K562 (cell line): ENCODE data around the gene TXNRD2. TPM values are rescaled to one million over a fixed set of nuclear protein-coding genes. Genes with fewer than 3 reads are reported as not detected.

Experiments
- CBX2 ChIP-seq: fragments of 200-600 bp; sonication (generic); IDR thresholded peaks from one replicate; pipeline ENCODE4 v1.6.1; 2012; ENCODE audit warnings: mild to moderate bottlenecking, low read length, inconsistent platforms; ENCODE audit not compliant: insufficient read depth, poor library complexity, severe bottlenecking
- CEBPB ChIP-seq: fragments of 450-650 bp; IDR thresholded peaks from 2 replicates; pipeline ENCODE4 v1.6.1; 2016; ENCODE audit warnings: missing genetic modification characterization, missing compliant biosample characterization
- EHMT2 ChIP-seq: fragments of 450-650 bp; IDR thresholded peaks from 2 replicates; pipeline ENCODE4 v1.6.1; 2018; ENCODE audit warnings: antibody characterized with exemption
- FOXA3 ChIP-seq, 2 experiments: fragments of 450-650 bp in 1 of 2; sonication (generic) in 1 of 2; formaldehyde crosslinking; IDR thresholded peaks in 1 of 2; conservative IDR thresholded peaks in 1 of 2; 2 replicates each; pipeline versions ENCODE4 v1.4.0 to v1.8.0; 2020 to 2022; ENCODE audit warnings: mild to moderate bottlenecking in 2 of 2, missing genetic modification reagents in 1 of 2
- IFI16 ChIP-seq: fragments of 250-450 bp; sonication (Bioruptor Pico); IDR thresholded peaks from 2 replicates; pipeline ENCODE4 v2.1.2; 2022; ENCODE audit warnings: mild to moderate bottlenecking, inconsistent platforms
- KAT8 ChIP-seq: fragments of 450-650 bp; IDR thresholded peaks from 2 replicates; pipeline ENCODE4 v1.6.1; 2016; ENCODE audit warnings: low read depth, mild to moderate bottlenecking
- MCM3 ChIP-seq: fragments of 450-650 bp; IDR thresholded peaks from 2 replicates; pipeline ENCODE4 v1.6.1; 2016
- MYC ChIP-seq, 2 experiments: fragments of 250-450 bp in 1 of 2; sonication (Bioruptor Pico) in 1 of 2; IDR thresholded peaks; 2 replicates each; pipeline versions ENCODE4 v1.5.1 to v1.6.1; 2012 to 2021; ENCODE audit warnings: low read depth in 2 of 2, borderline replicate concordance in 1 of 2, improper control_type of control experiment in 1 of 2, low read length in 1 of 2, mild to moderate bottlenecking in 1 of 2, moderate library complexity in 1 of 2
- TAF7 ChIP-seq: fragments of 450-650 bp; IDR thresholded peaks from 2 replicates; pipeline ENCODE4 v1.6.1; 2016; ENCODE audit warnings: missing genetic modification characterization, missing compliant biosample characterization
- TCF7 ChIP-seq: sonication (generic); IDR thresholded peaks from 2 replicates; pipeline ENCODE4 v1.6.1; 2016; ENCODE audit warnings: antibody characterized with exemption, borderline replicate concordance
- XRCC3 ChIP-seq: fragments of 450-650 bp; IDR thresholded peaks from 2 replicates; pipeline ENCODE4 v1.6.1; 2017; ENCODE audit warnings: mild to moderate bottlenecking, moderate library complexity
- YBX1 ChIP-seq: fragments of 450-650 bp; IDR thresholded peaks from 2 replicates; pipeline ENCODE4 v1.7.1; 2016; ENCODE audit warnings: mild to moderate bottlenecking
- ZNF124 ChIP-seq: sonication (generic); formaldehyde crosslinking; IDR thresholded peaks from 2 replicates; pipeline ENCODE4 v1.8.1; 2022; ENCODE audit warnings: missing genetic modification reagents
- ZNF274 ChIP-seq: IDR thresholded peaks from 2 replicates; pipeline ENCODE4 v1.6.1; 2011; ENCODE audit warnings: low read depth, mild to moderate bottlenecking, low read length, moderate library complexity, borderline replicate concordance
- polyA plus RNA-seq, 8 experiments: library from polyadenylated mRNA; depleted of rRNA in 4 of 8; stranded (reverse) in 5 of 8; unstranded in 3 of 8; fragments of >200 nt; fragmentation: Nextera tagmentation in 2 of 8; fragmentation: Illumina TruSeq in 1 of 8; extraction: Ambion mirVana in 2 of 8; extraction: Trizol in 1 of 8; gene quantifications; 2 replicates each; pipeline versions ENCODE4 v1.2.1 to v1.2.3, GENCODE V29; 2011 to 2014; ENCODE audit warnings: inconsistent platforms in 1 of 8, missing spikeins in 1 of 8
- total RNA-seq, 7 experiments: library from RNA; depleted of rRNA in 6 of 7; stranded (reverse); fragments of >200 nt in 6 of 7; fragmentation: Illumina TruSeq in 2 of 7; extraction: Trizol in 2 of 7; gene quantifications; 2 replicates each; pipeline versions ENCODE4 v1.2.1 to v1.2.3, GENCODE V29; 2011 to 2021; ENCODE audit warnings: low replicate concordance in 1 of 7
- TF ChIP-seq, protein P1 (sequence below): fragments of 250-450 bp; sonication (Bioruptor Pico); IDR thresholded peaks from 2 replicates; pipeline ENCODE4 v1.4.0; 2020; ENCODE audit warnings: mild to moderate bottlenecking, moderate library complexity
- TF ChIP-seq, protein P2 (sequence below): fragments of 450-650 bp; IDR thresholded peaks from 2 replicates; pipeline ENCODE4 v1.6.1; 2016; ENCODE audit warnings: mild to moderate bottlenecking
- TF ChIP-seq, protein P3 (sequence below): sonication (generic); formaldehyde crosslinking; IDR thresholded peaks from 2 replicates; pipeline ENCODE4 v1.8.0; 2022; ENCODE audit warnings: mild to moderate bottlenecking, missing genetic modification reagents

The TXNRD2 gene
- total and polyA plus RNA-seq, 9 of the 15 experiments (the other 6 are each of a cell fraction or from before 2014, with no cell fraction given): 3.3 to 80.2 (median 49.4) TPM

DNA sequence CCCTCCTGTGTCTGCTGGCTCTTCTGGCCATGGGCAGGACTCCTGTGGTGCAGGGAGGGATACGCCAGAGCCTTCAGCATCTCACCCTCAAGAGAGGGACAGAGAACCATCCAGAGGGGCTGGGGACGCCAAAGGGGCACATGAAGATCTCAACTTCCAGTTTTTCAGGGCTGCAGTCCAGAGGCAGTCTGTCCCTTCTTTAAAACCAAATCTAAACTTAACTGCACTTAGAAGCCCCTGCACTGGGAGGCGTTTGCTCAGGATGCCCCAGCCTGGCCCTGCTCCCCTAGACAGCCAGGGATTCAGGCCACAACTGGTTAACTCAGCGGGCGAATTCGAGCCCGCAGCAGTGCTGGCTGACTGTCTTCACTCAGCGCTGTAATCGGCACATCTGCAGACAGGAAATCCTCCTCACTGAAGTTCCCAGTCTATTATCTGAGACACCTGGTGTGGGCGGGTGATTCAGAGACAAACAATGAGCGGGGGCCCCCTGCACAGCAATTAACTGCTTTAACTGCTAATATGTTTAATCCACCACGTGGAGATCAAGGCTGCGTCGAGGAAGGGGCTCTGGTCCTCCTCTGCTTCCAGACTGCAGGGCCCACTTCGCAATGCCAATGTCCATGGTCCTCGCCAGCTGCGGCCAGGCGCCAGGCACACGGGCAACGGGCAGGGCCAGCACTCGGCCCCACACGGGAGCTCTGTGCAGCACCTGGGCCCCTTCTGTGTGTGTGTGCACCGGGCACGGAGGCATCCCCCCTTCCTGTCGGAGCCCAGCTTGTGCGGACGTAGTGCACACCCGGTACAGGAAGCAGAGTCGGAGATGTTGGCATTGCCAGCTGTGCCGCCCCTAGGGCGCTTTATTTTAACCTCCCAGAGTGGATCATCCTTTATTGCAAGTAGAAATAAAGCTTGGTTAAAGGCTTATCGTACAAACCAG, 50.0 kb downstream of the TXNRD2 start (continued):
- TF ChIP-seq ZNF124 (CRISPR knock-in tag) (no peak), TCF7 (peak; percentile 92), EHMT2 (no peak), TAF7 (no peak), ZNF274 (peak; percentile 61; the same call in 1 of the 2 replicates), MCM3 (no peak), XRCC3 (no peak), CEBPB (tag) (no peak), IFI16 (CRISPR knock-in tag) (peak; percentile 55; the same call in 1 of the 2 replicates), YBX1 (no peak), FOXA3 (CRISPR knock-in tag; conservative IDR thresholded peaks at IDR 0.05 in 1 of 2, IDR thresholded peaks at IDR 0.05 in 1 of 2) (no peak), CBX2 (no peak), KAT8 (no peak), MYC (IDR thresholded peaks at IDR 0.05; ENCODE audit: low read depth, low read length) (peak; percentile 95), MYC (CRISPR knock-in tag; IDR thresholded peaks at IDR 0.05; ENCODE audit: borderline replicate concordance, low read depth) (peak; percentile 72)
- TF ChIP-seq, protein P1, sequence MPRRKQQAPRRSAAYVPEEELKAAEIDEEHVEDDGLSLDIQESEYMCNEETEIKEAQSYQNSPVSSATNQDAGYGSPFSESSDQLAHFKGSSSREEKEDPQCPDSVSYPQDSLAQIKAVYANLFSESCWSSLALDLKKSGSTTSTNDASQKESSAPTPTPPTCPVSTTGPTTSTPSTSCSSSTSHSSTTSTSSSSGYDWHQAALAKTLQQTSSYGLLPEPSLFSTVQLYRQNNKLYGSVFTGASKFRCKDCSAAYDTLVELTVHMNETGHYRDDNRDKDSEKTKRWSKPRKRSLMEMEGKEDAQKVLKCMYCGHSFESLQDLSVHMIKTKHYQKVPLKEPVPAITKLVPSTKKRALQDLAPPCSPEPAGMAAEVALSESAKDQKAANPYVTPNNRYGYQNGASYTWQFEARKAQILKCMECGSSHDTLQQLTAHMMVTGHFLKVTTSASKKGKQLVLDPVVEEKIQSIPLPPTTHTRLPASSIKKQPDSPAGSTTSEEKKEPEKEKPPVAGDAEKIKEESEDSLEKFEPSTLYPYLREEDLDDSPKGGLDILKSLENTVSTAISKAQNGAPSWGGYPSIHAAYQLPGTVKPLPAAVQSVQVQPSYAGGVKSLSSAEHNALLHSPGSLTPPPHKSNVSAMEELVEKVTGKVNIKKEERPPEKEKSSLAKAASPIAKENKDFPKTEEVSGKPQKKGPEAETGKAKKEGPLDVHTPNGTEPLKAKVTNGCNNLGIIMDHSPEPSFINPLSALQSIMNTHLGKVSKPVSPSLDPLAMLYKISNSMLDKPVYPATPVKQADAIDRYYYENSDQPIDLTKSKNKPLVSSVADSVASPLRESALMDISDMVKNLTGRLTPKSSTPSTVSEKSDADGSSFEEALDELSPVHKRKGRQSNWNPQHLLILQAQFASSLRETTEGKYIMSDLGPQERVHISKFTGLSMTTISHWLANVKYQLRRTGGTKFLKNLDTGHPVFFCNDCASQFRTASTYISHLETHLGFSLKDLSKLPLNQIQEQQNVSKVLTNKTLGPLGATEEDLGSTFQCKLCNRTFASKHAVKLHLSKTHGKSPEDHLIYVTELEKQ: no peak
- TF ChIP-seq, protein P2, sequence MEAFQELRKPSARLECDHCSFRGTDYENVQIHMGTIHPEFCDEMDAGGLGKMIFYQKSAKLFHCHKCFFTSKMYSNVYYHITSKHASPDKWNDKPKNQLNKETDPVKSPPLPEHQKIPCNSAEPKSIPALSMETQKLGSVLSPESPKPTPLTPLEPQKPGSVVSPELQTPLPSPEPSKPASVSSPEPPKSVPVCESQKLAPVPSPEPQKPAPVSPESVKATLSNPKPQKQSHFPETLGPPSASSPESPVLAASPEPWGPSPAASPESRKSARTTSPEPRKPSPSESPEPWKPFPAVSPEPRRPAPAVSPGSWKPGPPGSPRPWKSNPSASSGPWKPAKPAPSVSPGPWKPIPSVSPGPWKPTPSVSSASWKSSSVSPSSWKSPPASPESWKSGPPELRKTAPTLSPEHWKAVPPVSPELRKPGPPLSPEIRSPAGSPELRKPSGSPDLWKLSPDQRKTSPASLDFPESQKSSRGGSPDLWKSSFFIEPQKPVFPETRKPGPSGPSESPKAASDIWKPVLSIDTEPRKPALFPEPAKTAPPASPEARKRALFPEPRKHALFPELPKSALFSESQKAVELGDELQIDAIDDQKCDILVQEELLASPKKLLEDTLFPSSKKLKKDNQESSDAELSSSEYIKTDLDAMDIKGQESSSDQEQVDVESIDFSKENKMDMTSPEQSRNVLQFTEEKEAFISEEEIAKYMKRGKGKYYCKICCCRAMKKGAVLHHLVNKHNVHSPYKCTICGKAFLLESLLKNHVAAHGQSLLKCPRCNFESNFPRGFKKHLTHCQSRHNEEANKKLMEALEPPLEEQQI: no peak
- TF ChIP-seq, protein P3, sequence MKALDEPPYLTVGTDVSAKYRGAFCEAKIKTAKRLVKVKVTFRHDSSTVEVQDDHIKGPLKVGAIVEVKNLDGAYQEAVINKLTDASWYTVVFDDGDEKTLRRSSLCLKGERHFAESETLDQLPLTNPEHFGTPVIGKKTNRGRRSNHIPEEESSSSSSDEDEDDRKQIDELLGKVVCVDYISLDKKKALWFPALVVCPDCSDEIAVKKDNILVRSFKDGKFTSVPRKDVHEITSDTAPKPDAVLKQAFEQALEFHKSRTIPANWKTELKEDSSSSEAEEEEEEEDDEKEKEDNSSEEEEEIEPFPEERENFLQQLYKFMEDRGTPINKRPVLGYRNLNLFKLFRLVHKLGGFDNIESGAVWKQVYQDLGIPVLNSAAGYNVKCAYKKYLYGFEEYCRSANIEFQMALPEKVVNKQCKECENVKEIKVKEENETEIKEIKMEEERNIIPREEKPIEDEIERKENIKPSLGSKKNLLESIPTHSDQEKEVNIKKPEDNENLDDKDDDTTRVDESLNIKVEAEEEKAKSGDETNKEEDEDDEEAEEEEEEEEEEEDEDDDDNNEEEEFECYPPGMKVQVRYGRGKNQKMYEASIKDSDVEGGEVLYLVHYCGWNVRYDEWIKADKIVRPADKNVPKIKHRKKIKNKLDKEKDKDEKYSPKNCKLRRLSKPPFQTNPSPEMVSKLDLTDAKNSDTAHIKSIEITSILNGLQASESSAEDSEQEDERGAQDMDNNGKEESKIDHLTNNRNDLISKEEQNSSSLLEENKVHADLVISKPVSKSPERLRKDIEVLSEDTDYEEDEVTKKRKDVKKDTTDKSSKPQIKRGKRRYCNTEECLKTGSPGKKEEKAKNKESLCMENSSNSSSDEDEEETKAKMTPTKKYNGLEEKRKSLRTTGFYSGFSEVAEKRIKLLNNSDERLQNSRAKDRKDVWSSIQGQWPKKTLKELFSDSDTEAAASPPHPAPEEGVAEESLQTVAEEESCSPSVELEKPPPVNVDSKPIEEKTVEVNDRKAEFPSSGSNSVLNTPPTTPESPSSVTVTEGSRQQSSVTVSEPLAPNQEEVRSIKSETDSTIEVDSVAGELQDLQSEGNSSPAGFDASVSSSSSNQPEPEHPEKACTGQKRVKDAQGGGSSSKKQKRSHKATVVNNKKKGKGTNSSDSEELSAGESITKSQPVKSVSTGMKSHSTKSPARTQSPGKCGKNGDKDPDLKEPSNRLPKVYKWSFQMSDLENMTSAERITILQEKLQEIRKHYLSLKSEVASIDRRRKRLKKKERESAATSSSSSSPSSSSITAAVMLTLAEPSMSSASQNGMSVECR (CRISPR knock-in tag): no peak
